IMR-90 (cell line): ENCODE results near the gene RNH1. TPM values are rescaled to one million over a fixed set of nuclear protein-coding genes. Genes with fewer than 3 reads are reported as not detected.

Source experiments
- ATAC-seq: fragments of 200-7000 bp; cut with Tn5 transposase; 2 replicates; pipeline ENCODE4 v1.9.1; 2020; ENCODE audit warnings: low read depth, mild to moderate bottlenecking, moderate library complexity
- BruUV-seq: library from RNA; stranded (reverse); fragments of 400-500 nt; replicated peaks from 2 replicates; lab custom pipeline; 2021; lab: Mats Ljungman, UMichigan
- CTCF ChIA-PET: fragments of 300-600 bp; formaldehyde crosslinking; extraction: SDS; loops from one replicate; lab custom pipeline; 2021; ENCODE audit warnings: antibody characterized with exemption; lab: Yijun Ruan, JAX
- POLR2A ChIA-PET: fragments of 300-600 bp; sonication (Branson Sonifier 250); formaldehyde crosslinking; loops from one replicate; lab custom pipeline; 2022; ENCODE audit warnings: antibody characterized with exemption; ENCODE audit not compliant: unreplicated experiment; lab: Charles Lee
- DNase-seq: peaks from one replicate; pipeline ENCODE4 v3.0.0; 2013
- H2AFZ ChIP-seq: replicated peaks from 2 replicates; pipeline ENCODE3; 2013; ENCODE audit warnings: low read length, mild to moderate bottlenecking; ENCODE audit not compliant: poor library complexity
- H2AK5ac ChIP-seq: 2 replicates; pipeline ENCODE4 v1.6.1; 2013; ENCODE audit warnings: low read depth, low read length, inconsistent platforms
- H2AK9ac ChIP-seq: replicated peaks from 2 replicates; pipeline ENCODE3; 2013; ENCODE audit warnings: mild to moderate bottlenecking, low read depth, low read length, moderate library complexity; ENCODE audit not compliant: poor library complexity
- H2BK120ac ChIP-seq: 2 replicates; pipeline ENCODE4 v1.6.1; 2013; ENCODE audit warnings: low read depth, low read length, inconsistent platforms
- H2BK15ac ChIP-seq: 3 replicates; pipeline ENCODE4 v1.6.1; 2013; ENCODE audit warnings: low read depth, low read length, inconsistent platforms
- H2BK20ac ChIP-seq: 2 replicates; pipeline ENCODE4 v1.6.1; 2013; ENCODE audit warnings: low read depth, mild to moderate bottlenecking, inconsistent platforms, low read length, moderate library complexity
- H2BK5ac ChIP-seq: 2 replicates; pipeline ENCODE4 v1.6.1; 2013; ENCODE audit warnings: mild to moderate bottlenecking, low read depth, low read length, inconsistent platforms; ENCODE audit not compliant: poor library complexity, severe bottlenecking
- H3K14ac ChIP-seq: replicated peaks from 2 replicates; pipeline ENCODE4 v1.6.1; 2013; ENCODE audit warnings: low read depth, low read length, inconsistent platforms
- H3K18ac ChIP-seq: 2 replicates; pipeline ENCODE4 v1.6.1; 2013; ENCODE audit warnings: low read depth, low read length, control low read depth
- H3K23ac ChIP-seq: 2 replicates; pipeline ENCODE4 v1.6.1; 2013; ENCODE audit warnings: low read depth, low read length, inconsistent platforms
- H3K27ac ChIP-seq: 2 replicates; pipeline ENCODE4 v1.5.1; 2013; ENCODE audit warnings: mild to moderate bottlenecking, control low read depth, low read length; ENCODE audit not compliant: insufficient read depth
- H3K27me3 ChIP-seq: 2 replicates; pipeline ENCODE4 v1.6.1; 2013; ENCODE audit warnings: low read length; ENCODE audit not compliant: control insufficient read depth, insufficient read depth
- H3K36me3 ChIP-seq: 2 replicates; pipeline ENCODE4 v1.6.1; 2013; ENCODE audit warnings: low read length, mixed read lengths; ENCODE audit not compliant: control insufficient read depth, insufficient read depth
- H3K4ac ChIP-seq: 2 replicates; pipeline ENCODE4 v1.6.1; 2013; ENCODE audit warnings: low read depth, low read length, inconsistent platforms
- H3K4me1 ChIP-seq: 2 replicates; pipeline ENCODE4 v1.6.1; 2013; ENCODE audit warnings: low read length, mixed read lengths; ENCODE audit not compliant: control insufficient read depth, insufficient read depth
- H3K4me2 ChIP-seq: 2 replicates; pipeline ENCODE4 v1.6.1; 2013; ENCODE audit warnings: low read depth, mild to moderate bottlenecking, control low read depth, low read length, moderate library complexity
- H3K4me3 ChIP-seq: 2 replicates; pipeline ENCODE4 v1.5.1; 2013; ENCODE audit warnings: low read depth, mild to moderate bottlenecking, control low read depth, low read length, moderate library complexity; ENCODE audit not compliant: insufficient read depth
- H3K56ac ChIP-seq: 2 replicates; pipeline ENCODE4 v1.6.1; 2013; ENCODE audit warnings: low read length, inconsistent platforms; ENCODE audit not compliant: insufficient read depth; ENCODE audit errors: extremely low read depth
- H3K79me1 ChIP-seq, 2 experiments: 2 replicates each; pipeline ENCODE4 v1.6.1; 2013; ENCODE audit warnings: low read length in 2 of 2, inconsistent platforms in 1 of 2, low read depth in 1 of 2
- H3K9ac ChIP-seq: 2 replicates; pipeline ENCODE4 v1.6.1; 2013; ENCODE audit warnings: low read depth, low read length, control low read depth
- H3K9me1 ChIP-seq: 2 replicates; pipeline ENCODE4 v1.6.1; 2013; ENCODE audit warnings: low read length, inconsistent platforms; ENCODE audit not compliant: insufficient read depth
- H3K9me3 ChIP-seq: 2 replicates; pipeline ENCODE4 v1.6.1; 2013; ENCODE audit warnings: low read length; ENCODE audit not compliant: control insufficient read depth, insufficient read depth
- H4K20me1 ChIP-seq: 2 replicates; pipeline ENCODE4 v1.6.1; 2013; ENCODE audit warnings: low read length, inconsistent platforms; ENCODE audit not compliant: insufficient read depth
- H4K5ac ChIP-seq: 2 replicates; pipeline ENCODE4 v1.6.1; 2013; ENCODE audit warnings: mild to moderate bottlenecking, low read depth, low read length, control low read depth
- H4K8ac ChIP-seq, 2 experiments: 2 replicates each; pipeline ENCODE4 v1.6.1; 2013; ENCODE audit warnings: low read depth in 2 of 2, low read length in 2 of 2, control low read depth in 1 of 2, inconsistent platforms in 1 of 2
- H4K91ac ChIP-seq: 2 replicates; pipeline ENCODE4 v1.6.1; 2013; ENCODE audit warnings: low read depth, low read length, inconsistent platforms; ENCODE audit not compliant: insufficient read depth
- BHLHE40 ChIP-seq: fragments of 150-350 bp; IDR thresholded peaks from 2 replicates; pipeline ENCODE4 v1.6.1; 2016; ENCODE audit warnings: mild to moderate bottlenecking, low read depth, low read length
- FOS ChIP-seq: fragments of 150-350 bp; IDR thresholded peaks from 2 replicates; pipeline ENCODE4 v1.6.1; 2016; ENCODE audit warnings: low read depth, low read length
- MAZ ChIP-seq: IDR thresholded peaks from 2 replicates; pipeline ENCODE4 v1.6.1; 2012; ENCODE audit warnings: low read depth, mild to moderate bottlenecking, low read length, improper control_type of control experiment, moderate library complexity, borderline replicate concordance
- MXI1 ChIP-seq: IDR thresholded peaks from 2 replicates; pipeline ENCODE4 v1.6.1; 2012; ENCODE audit warnings: low read depth, mild to moderate bottlenecking, low read length, moderate library complexity, borderline replicate concordance
- POLR2A ChIP-seq: IDR thresholded peaks from 2 replicates; pipeline ENCODE4 v1.6.1; 2012; ENCODE audit warnings: mild to moderate bottlenecking, low read depth, low read length
- RCOR1 ChIP-seq: IDR thresholded peaks from 2 replicates; pipeline ENCODE4 v1.6.1; 2012; ENCODE audit warnings: mild to moderate bottlenecking, low read length, improper control_type of control experiment; ENCODE audit not compliant: insufficient replicate concordance
- WGBS, 2 experiments: methylation state at CpG; one replicate each; pipeline versions ENCODE4 v1.1.5 to v1.1.7; 2013; ENCODE audit warnings: missing lambda C conversion rate in 2 of 2; ENCODE audit not compliant: insufficient read length in 1 of 2; ENCODE audit errors: extremely low coverage in 2 of 2; 5-methylcytosine and 5-hydroxymethylcytosine counted together
- dilution Hi-C: fragments of 300-500 bp; cut with HindIII; formaldehyde crosslinking; loops from one replicate; pipeline ENCODE4 v1.14.3; 2018; ENCODE audit warnings: low sequenced_read_pairs; ENCODE audit not compliant: unreplicated experiment
- in situ Hi-C: fragments of 300-500 bp; cut with MboI; formaldehyde crosslinking; loops from 3 replicates; pipeline ENCODE4 v1.14.3; 2019; ENCODE audit warnings: low sequenced_read_pairs, inconsistent platforms, mixed read lengths
- intact Hi-C: fragments of 100-400 bp; cut with micrococcal nuclease; formaldehyde crosslinking; loops from 2 replicates; pipeline ENCODE4 v1.10.0; 2022
- polyA plus RNA-seq, 3 experiments: library from polyadenylated mRNA; depleted of rRNA; stranded (reverse); fragments of >200 nt; gene quantifications; 2 replicates each; pipeline ENCODE4 v1.2.3, GENCODE V29; 2012; ENCODE audit warnings: low replicate concordance in 1 of 3
- total RNA-seq: library from RNA; depleted of rRNA; stranded (reverse); fragments of >200 nt; gene quantifications from 2 replicates; pipeline ENCODE4 v1.2.3, GENCODE V29; 2012

Gene RNH1
- total and polyA plus RNA-seq, 2 of the 4 experiments (the other 2 are of a cell fraction) = 138 to 247 TPM

DNA sequence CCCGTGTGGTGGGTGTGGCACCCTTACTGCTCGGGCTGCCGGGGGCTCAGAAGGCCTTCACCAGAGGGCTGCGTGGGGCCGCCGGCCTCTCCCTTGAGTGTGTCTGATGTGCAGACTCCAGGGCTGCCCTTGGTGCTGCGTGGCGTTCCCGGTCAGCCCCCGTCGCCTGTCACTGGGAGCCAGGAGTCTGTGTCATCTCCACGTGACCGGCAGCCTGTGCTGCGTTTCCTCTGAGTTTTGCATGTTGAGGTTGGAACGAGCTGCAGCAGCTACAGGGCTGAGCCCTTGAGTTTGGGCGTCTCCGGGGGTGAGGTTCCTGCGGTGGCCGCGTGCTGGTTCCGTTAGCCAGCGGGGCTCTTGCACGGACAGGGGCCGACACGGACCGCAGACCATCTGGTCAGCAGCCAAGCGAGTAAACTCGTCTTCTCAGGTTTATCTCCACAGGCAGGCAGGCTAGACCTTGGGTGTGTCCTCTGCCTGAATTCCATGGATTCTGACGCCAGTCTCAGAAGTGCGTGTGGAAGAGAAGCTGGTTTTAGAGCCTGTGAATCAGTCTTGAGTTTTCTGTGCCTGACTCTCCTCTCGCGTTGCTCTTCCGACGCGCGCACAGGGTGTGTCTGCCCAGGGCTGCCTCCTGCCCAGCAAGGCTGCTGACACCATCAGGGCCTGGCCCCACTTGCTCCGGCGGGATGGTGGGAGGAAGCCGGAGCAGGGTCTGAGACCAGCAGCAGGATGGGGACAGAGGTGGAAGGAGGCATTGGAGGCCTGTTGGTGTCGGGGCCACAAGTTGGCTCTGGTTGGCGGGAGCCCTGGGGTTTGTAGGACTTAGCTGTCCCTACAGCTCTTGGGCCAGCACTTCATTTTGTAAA, 46.5 kb downstream of the RNH1 start (continued):
- TF ChIP-seq FOS (no peak), MAZ (no peak)

- Histone ChIP-seq H4K8ac (no peak overlapping the region), H2AFZ (no peak overlapping the region), H3K27ac (no peak overlapping the region), H4K20me1 (peaks cover 23% of the 10 kb centered on the region), H2BK120ac (no peak overlapping the region), H3K27me3 (no peaks in the 10 kb centered on the region), H3K4me2 (no peak overlapping the region), H2AK9ac (no peak overlapping the region), H3K4me3 (no peak overlapping the region), H3K4ac (no peak overlapping the region), H3K79me1 (peaks cover 8 to 66% of the 10 kb centered on the region in 2 experiments; a peak in 3 of 4 replicates), H3K23ac (no peak overlapping the region), H3K14ac (no peak overlapping the region), H4K5ac (no peak overlapping the region), H3K9me3 (no peaks in the 10 kb centered on the region), H2BK15ac (no peak overlapping the region), H3K9ac (no peak overlapping the region), H2AK5ac (no peak overlapping the region), H4K91ac (no peak overlapping the region), H3K56ac (no peak overlapping the region), H3K36me3 (peaks cover 33% of the 10 kb centered on the region), H3K4me1 (no peaks in the 10 kb centered on the region), H2BK20ac (no peak overlapping the region), H3K18ac (no peak overlapping the region), H2BK5ac (no peak overlapping the region), H3K9me1 (0 out of 2 replicates have a peak, but pooled peaks cover 7% of the 10 kb centered on the region)
- 97% methylated on average over 16 of the region's 24 CpGs; no CpG with 5 or more reads in 1 of the 2 experiments for WGBS, 2 experiments
- TF ChIP-seq FOS = no peak
- no peak for TF ChIP-seq MXI1
- no peak for TF ChIP-seq BHLHE40
- no peak for TF ChIP-seq RCOR1
- no peak for TF ChIP-seq POLR2A
- CTCF ChIA-PET = no interaction called here
- POLR2A ChIA-PET = no interaction called here
- ATAC-seq (no peak), DNase-seq (no peak)
- intact Hi-C loops (no loop called here), dilution Hi-C loops (no loop called here), in situ Hi-C loops (loop anchor here (10.0 kb wide), 1 partner anchor 155 kb away; the partner anchor contains the start of gene IFITM2)
- BruUV-seq = no TSS peak
Observed at GRCh38 chr11:459511-460220, 47.4 kb downstream of the RNH1 start.
